Right renal cortex interstitium (tissue), 3 donors: Measurements from ENCODE around the gene GREM2. TPM values are rescaled to one million over a fixed set of nuclear protein-coding genes. Genes with fewer than 3 reads are reported as not detected.

Experiments
- DNase-seq, 3 donors: peaks; one replicate each; pipeline ENCODE4 v3.0.0-alpha.2; 2013; ENCODE audit warnings: low read depth in 3 of 3, low spot score in 2 of 3
- polyA plus RNA-seq, 3 donors: library from polyadenylated mRNA; unstranded; fragments of 120-200 nt; gene quantifications; one replicate each; pipeline ENCODE4 v1.2.1, GENCODE V29; 2013; ENCODE audit not compliant: insufficient read length in 3 of 3

Gene GREM2
- polyA plus RNA-seq, 3 donors: 0.37 to 0.95 (median 0.83) TPM

DNA sequence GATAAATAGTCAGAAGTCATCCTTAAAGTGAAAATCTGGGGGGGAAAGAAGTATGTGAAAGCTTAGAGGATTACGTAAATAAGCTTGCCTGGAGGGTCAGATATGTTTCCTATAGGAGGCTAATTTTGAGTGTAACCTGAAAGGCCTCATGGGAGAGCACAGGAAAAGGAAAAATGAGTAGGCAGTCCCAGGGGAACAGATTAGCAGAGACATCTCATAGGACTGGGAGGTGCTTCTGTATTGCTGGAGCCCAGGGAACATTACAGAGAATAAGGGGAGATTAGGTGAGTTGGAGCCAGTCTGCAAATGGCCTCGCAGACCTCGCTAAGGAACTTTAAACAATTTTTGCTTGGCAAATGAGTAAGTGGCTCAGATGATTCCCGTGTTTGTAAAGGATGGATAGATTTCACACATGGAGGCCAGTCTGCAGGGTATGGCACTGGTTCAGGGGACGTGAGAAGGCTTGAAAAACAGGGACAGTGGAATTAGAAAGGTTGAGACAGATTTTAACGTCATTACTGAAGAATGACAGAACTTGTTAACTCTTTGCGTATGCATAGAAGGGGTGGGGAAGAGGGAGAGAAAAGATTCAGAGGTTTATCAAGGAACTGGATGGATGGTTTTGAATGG, 149.1 kb downstream of the GREM2 start:
- DNase-seq: no peak

DNA sequence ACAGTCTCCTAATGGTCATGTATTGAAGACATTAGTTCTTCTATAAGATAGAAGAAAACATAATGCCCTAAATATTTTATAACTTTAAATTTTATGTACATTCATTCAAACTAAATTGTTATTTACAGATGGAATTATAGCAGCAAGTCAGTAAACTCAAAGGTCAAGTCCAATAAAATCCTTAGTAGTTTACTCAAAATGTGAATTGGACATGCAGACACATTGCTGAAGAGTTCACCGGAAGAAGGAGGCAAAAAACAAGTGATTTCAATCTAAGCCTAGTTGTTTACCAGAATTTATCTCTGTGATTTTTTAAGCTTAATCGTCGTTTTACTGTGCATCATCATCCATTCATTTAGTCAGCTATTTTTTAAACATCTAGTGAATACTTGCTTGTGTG, 149.7 kb downstream of the GREM2 start:
- no peak for DNase-seq

DNA sequence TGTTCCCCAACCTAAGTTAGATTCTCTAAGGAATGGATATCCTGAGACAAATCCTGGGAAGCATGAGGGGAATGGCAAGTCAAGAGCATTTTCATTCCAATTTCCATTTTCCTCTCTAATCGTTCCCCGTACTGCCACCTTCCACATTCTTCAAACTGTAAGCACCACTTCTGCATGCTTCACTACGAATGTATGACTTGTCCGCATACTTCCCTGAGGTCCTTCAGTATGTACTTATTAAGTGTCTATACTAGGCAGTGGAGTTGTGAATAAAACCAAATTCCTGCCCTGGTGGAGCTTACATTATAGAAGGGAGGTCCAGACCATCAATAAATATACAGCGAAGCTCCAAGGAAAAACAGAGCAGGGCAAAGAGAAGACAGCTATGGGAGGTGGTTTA, 154.8 kb downstream of the GREM2 start:
- DNase-seq: no peak

DNA sequence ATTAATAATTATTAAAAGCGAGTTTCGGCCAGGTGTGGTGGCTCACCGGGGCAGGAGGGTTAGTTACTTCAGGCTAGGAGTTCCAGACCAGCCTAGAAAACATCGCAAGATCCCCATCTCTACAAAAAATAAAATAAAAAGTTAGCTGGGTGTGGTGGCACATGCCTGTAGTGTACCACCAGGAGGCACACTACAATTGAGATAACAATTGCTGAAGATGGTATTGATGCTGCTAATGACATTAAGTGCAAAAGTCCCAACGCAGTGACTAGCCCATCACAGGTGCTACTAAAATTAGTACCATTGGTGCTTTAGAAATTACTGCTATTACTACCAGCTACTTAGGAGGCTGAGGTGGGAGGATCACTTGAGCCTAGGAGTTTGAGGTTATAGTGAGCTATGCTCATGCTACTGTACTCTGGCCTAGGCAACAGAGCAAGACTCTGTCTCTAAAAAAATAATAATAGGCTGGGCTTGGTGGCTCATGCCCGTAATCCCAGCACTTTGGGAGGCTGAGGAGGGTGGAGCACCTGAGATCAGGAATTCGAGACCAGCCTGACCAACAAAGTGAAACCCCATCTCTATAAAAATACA, 156.6 kb downstream of the GREM2 start:
- DNase-seq: no peak

DNA sequence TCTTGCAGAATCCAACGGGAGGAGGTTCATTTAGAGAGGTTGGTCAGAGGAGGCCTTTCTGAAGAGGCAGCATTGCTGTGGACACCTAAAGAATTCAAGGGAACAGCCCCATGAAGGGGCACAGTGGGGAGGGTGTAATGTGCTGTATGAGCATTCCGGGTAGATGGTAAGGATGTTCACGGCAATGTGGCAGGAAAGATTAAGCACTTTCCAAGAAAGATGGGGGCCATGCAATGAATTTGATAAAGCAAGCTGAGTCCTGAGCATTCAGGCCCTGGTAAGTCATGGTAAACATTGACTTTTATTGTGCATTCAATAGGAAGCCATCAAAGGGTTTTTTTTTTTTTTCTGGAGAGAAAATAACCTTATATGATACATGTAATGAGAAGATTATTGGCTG, 166.6 kb downstream of the GREM2 start:
- DNase-seq: no peak

DNA sequence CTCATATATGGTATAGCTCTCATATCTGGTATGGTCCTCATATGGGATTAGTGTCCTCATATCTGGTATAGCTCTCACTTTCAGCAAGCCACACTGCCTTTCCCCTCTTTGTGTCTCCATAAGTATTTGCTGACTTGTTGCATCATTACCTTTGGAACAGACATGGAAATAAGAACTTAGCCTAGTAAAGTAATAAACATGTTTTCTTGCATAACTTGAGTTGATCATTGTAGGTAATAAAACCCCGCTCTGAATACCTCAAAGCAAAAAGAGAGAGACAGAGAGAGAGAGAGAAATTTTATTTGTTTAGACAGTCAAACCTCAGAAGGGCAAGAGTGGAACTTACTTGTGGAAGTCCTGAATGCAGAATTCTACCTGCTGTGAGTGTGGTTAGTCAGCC, 170.3 kb downstream of the GREM2 start:
- no peak for DNase-seq
